GM18499 (cell line): Measurements from ENCODE around the gene RNF5.
"Not testable (repeated sequence)": the region's sequence is repeated elsewhere in the genome, so short reads cannot be mapped to it uniquely, and the experiment has no call there.

Experiments used
- ATAC-seq: cut with Tn5 transposase; IDR thresholded peaks from one replicate; pipeline ENCODE4 v1.9.1; 2021; ENCODE audit warnings: moderate number of reproducible peaks; ENCODE audit not compliant: insufficient read depth, unreplicated experiment

The RNF5 gene

GRCh38 chr6:32175322-32175710 lies 2.9 kb upstream of the RNF5 start:
- ATAC-seq = no peak

- ATAC-seq = no peak
Observed at GRCh38 chr6:32175711-32176475, 2.3 kb upstream of the RNF5 start, which contains the start of gene AGPAT1. AGPAT1 (minus strand) TSS chr6:32176084; CDS start chr6:32171496, 4,588 bp downstream.

- ATAC-seq = no peak
Observed at GRCh38 chr6:32176476-32177182, 1.6 kb upstream of the RNF5 start.

- no peak for ATAC-seq
Observed at GRCh38 chr6:32177183-32177787, 920 bp upstream of the RNF5 start.

GRCh38 chr6:32178547-32179440 lies 589 bp downstream of the RNF5 start:
- no peak for ATAC-seq

GRCh38 chr6:32179766-32180405 lies 1.7 kb downstream of the RNF5 start:
- no peak for ATAC-seq

GRCh38 chr6:32181148-32181702 lies 3.0 kb downstream of the RNF5 start:
- no peak for ATAC-seq

GRCh38 chr6:32181915-32182529 lies 3.8 kb downstream of the RNF5 start:
- ATAC-seq = no peak

GRCh38 chr6:32182555-32182981 lies 4.4 kb downstream of the RNF5 start:
- ATAC-seq = no peak

- ATAC-seq = no peak
Observed at GRCh38 chr6:32183030-32183429, 4.8 kb downstream of the RNF5 start.

GRCh38 chr6:32183483-32184083 lies 5.4 kb downstream of the RNF5 start:
- ATAC-seq = no peak

GRCh38 chr6:32184084-32184640 lies 6.0 kb downstream of the RNF5 start, which contains the start of gene AGER:
AGER (minus strand) TSS chr6:32184253; CDS start chr6:32184222, 31 bp downstream.
- no peak for ATAC-seq

- not testable (repeated sequence) for ATAC-seq
Observed at GRCh38 chr6:32185681-32186131, 7.5 kb downstream of the RNF5 start.

- not testable (repeated sequence) for ATAC-seq
Observed at GRCh38 chr6:32186151-32186840, 8.1 kb downstream of the RNF5 start.

- ATAC-seq = no peak
Observed at GRCh38 chr6:32187009-32187709, 9.0 kb downstream of the RNF5 start.

GRCh38 chr6:32187725-32188380 lies 9.6 kb downstream of the RNF5 start:
- ATAC-seq = not testable (repeated sequence)
